Neural progenitor cell (in vitro differentiated cells): ENCODE results near the gene SCFD2. TPM values are rescaled to one million over a fixed set of nuclear protein-coding genes. Genes with fewer than 3 reads are reported as not detected.
"Not testable (repeated sequence)": the region's sequence is repeated elsewhere in the genome, so short reads cannot be mapped to it uniquely, and the experiment has no call there.

Experiments
- DNase-seq: peaks from one replicate; pipeline ENCODE4 v3.0.0-alpha.2; 2016; ENCODE audit warnings: low spot score
- H2AFZ ChIP-seq: fragments of 200-600 bp; sonication (generic); replicated peaks from 2 replicates; pipeline ENCODE4 v1.6.1; 2016; ENCODE audit warnings: antibody characterized with exemption
- H3F3A ChIP-seq: fragments of 200-600 bp; sonication (generic); 2 replicates; pipeline ENCODE4 v1.6.1; 2016; ENCODE audit warnings: antibody characterized with exemption, low read depth
- H3K27ac ChIP-seq: fragments of 200-600 bp; sonication (generic); 2 replicates; pipeline ENCODE4 v1.5.1; 2016; ENCODE audit warnings: mild to moderate bottlenecking
- H3K27me3 ChIP-seq: fragments of 200-600 bp; sonication (generic); 2 replicates; pipeline ENCODE4 v1.6.1; 2016; ENCODE audit warnings: mild to moderate bottlenecking, moderate library complexity
- H3K36me3 ChIP-seq: fragments of 200-600 bp; sonication (generic); 2 replicates; pipeline ENCODE4 v1.5.1; 2016
- H3K4me1 ChIP-seq: fragments of 200-600 bp; sonication (generic); 2 replicates; pipeline ENCODE4 v1.6.1; 2016; ENCODE audit warnings: mixed run types
- H3K4me2 ChIP-seq: fragments of 200-600 bp; sonication (generic); 2 replicates; pipeline ENCODE4 v1.6.1; 2016
- H3K4me3 ChIP-seq: fragments of 200-600 bp; sonication (generic); 2 replicates; pipeline ENCODE4 v1.5.1; 2016
- H3K79me2 ChIP-seq: fragments of 200-600 bp; sonication (generic); 2 replicates; pipeline ENCODE4 v1.6.1; 2016; ENCODE audit warnings: low read depth
- H3K9ac ChIP-seq: fragments of 200-600 bp; sonication (generic); 2 replicates; pipeline ENCODE4 v1.6.1; 2016
- H3K9me3 ChIP-seq: fragments of 200-600 bp; sonication (generic); 2 replicates; pipeline ENCODE4 v1.5.1; 2016; ENCODE audit warnings: low read depth
- H4K20me1 ChIP-seq: fragments of 200-600 bp; sonication (generic); 2 replicates; pipeline ENCODE4 v1.6.1; 2016; ENCODE audit warnings: low read depth
- H3K27ac Mint-ChIP-seq: 3 replicates; pipeline ENCODE4 v1.8.0; 2021; ENCODE audit warnings: mixed read lengths
- H3K27me3 Mint-ChIP-seq: 2 replicates; pipeline ENCODE4 v1.8.0; 2022; ENCODE audit warnings: low read depth, mild to moderate bottlenecking, inconsistent platforms, moderate library complexity, mixed read lengths; ENCODE audit not compliant: insufficient read depth
- H3K36me3 Mint-ChIP-seq: 3 replicates; pipeline ENCODE4 v1.8.0; 2021; ENCODE audit warnings: mixed read lengths
- H3K4me1 Mint-ChIP-seq: 3 replicates; pipeline ENCODE4 v1.8.0; 2021; ENCODE audit warnings: mixed read lengths
- H3K4me3 Mint-ChIP-seq: 3 replicates; pipeline ENCODE4 v1.8.0; 2021; ENCODE audit warnings: mild to moderate bottlenecking, moderate library complexity, mixed read lengths
- H3K9me3 Mint-ChIP-seq: 3 replicates; pipeline ENCODE4 v1.8.0; 2020; ENCODE audit warnings: mixed read lengths
- EZH2 ChIP-seq: fragments of 200-600 bp; sonication (generic); IDR thresholded peaks from 2 replicates; pipeline ENCODE4 v1.6.1; 2017; ENCODE audit warnings: antibody characterized with exemption, mild to moderate bottlenecking, moderate library complexity
- EZH2phosphoT487 ChIP-seq: fragments of 200-600 bp; sonication (generic); IDR thresholded peaks from 2 replicates; pipeline ENCODE4 v1.6.1; 2017; ENCODE audit warnings: antibody characterized with exemption
- total RNA-seq: library from RNA; depleted of rRNA; stranded (reverse); fragments of >200 nt; gene quantifications from 2 replicates; pipeline ENCODE4 v1.2.3, GENCODE V29; 2015; ENCODE audit warnings: low replicate concordance
- TF ChIP-seq, protein P1 (sequence below): fragments of 200-600 bp; sonication (generic); IDR thresholded peaks from 2 replicates; pipeline ENCODE4 v1.5.1; 2017; ENCODE audit warnings: antibody characterized with exemption, mild to moderate bottlenecking

Gene SCFD2
- total RNA-seq, 1 donor from 2014 or later: 4.8 TPM

DNA sequence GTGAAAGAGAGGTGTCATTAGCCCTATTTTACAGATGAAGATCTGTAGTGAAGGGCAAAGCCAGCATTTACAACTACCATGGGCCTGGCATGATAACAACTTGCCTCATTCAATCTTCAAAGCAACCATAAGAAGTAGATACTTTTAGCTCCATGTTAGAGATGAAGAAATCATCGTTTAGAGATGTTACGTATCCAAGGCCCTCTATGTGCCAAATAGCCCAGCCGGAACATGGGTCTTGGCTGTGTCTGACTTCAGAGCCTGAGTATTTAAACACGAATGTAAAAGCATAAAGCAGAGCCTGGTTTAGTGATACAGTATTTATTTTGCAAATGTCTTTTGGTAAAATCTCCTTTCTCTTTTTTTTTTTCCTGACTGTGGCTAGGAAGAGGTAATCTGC lies 306.6 kb downstream of the SCFD2 start:
- Histone ChIP-seq H2AFZ (no peak overlapping the region), H3F3A (no peaks in the 10 kb centered on the region), H3K79me2 (no peaks in the 10 kb centered on the region), H3K27me3 (no peaks in the 10 kb centered on the region), H3K9ac (no peak overlapping the region), H4K20me1 (no peaks in the 10 kb centered on the region), H3K4me3 (no peak overlapping the region), H3K27ac (no peak overlapping the region), H3K4me1 (no peaks in the 10 kb centered on the region), H3K9me3 (no peaks in the 10 kb centered on the region), H3K4me2 (no peak overlapping the region), H3K36me3 (no peaks in the 10 kb centered on the region)
- no peak for DNase-seq
- no peak overlapping the region for H3K4me3 Mint-ChIP-seq
- no peaks in the 10 kb centered on the region for H3K4me1 Mint-ChIP-seq
- no peaks in the 10 kb centered on the region for H3K27me3 Mint-ChIP-seq
- H3K27ac Mint-ChIP-seq: no peak overlapping the region
- no peaks in the 10 kb centered on the region for H3K36me3 Mint-ChIP-seq
- no peak for TF ChIP-seq EZH2
- TF ChIP-seq, protein P1, sequence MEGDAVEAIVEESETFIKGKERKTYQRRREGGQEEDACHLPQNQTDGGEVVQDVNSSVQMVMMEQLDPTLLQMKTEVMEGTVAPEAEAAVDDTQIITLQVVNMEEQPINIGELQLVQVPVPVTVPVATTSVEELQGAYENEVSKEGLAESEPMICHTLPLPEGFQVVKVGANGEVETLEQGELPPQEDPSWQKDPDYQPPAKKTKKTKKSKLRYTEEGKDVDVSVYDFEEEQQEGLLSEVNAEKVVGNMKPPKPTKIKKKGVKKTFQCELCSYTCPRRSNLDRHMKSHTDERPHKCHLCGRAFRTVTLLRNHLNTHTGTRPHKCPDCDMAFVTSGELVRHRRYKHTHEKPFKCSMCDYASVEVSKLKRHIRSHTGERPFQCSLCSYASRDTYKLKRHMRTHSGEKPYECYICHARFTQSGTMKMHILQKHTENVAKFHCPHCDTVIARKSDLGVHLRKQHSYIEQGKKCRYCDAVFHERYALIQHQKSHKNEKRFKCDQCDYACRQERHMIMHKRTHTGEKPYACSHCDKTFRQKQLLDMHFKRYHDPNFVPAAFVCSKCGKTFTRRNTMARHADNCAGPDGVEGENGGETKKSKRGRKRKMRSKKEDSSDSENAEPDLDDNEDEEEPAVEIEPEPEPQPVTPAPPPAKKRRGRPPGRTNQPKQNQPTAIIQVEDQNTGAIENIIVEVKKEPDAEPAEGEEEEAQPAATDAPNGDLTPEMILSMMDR: no peak
- no peak for TF ChIP-seq EZH2phosphoT487
- H3K9me3 Mint-ChIP-seq: no peaks in the 10 kb centered on the region

DNA sequence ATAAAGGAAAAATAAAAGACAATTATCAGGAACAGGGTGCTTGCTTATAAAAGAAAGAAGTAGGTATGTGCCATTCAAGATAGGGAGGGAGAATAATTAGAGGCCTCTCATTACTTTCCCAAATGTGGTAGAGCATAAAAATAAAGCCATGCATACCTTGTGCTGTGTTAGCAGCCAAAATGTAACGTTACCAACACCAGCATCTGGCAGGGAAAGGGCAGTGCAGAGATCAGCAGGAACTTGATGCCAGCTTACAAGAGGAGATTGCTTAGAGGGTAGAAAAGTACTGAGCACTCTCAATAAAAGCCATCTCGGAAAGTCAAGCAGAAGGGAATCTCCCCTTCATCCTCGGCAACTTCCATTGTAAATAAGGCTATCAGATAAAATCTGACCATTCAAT lies 308.2 kb downstream of the SCFD2 start:
- no peaks in the 10 kb centered on the region for H3K27me3 ChIP-seq
- no peaks in the 10 kb centered on the region for H3K36me3 Mint-ChIP-seq
- H2AFZ ChIP-seq: no peak overlapping the region

GRCh38 chr4:53057108-53057507 lies 308.8 kb downstream of the SCFD2 start:
- not testable (repeated sequence) for H2AFZ ChIP-seq, H3K36me3 Mint-ChIP-seq, H3K4me1 Mint-ChIP-seq, H4K20me1 ChIP-seq, H3K27ac ChIP-seq, H3K9me3 Mint-ChIP-seq, DNase-seq, H3K27me3 ChIP-seq, H3K4me2 ChIP-seq, H3K79me2 ChIP-seq, H3K4me3 ChIP-seq, H3K36me3 ChIP-seq, H3K9me3 ChIP-seq, H3K27me3 Mint-ChIP-seq, H3K4me1 ChIP-seq, H3K9ac ChIP-seq, H3K27ac Mint-ChIP-seq, H3F3A ChIP-seq, H3K4me3 Mint-ChIP-seq

More for the DNA sequence above, 308.2 kb downstream of the SCFD2 start:
- Mint-ChIP-seq H3K4me3 (no peak overlapping the region), H3K27me3 (no peaks in the 10 kb centered on the region), H3K4me1 (no peaks in the 10 kb centered on the region), H3K27ac (no peak overlapping the region), H3K9me3 (no peaks in the 10 kb centered on the region)
- H3K36me3 ChIP-seq: no peaks in the 10 kb centered on the region
- no peak overlapping the region for H3K4me3 ChIP-seq
- H3F3A ChIP-seq: no peaks in the 10 kb centered on the region
- no peaks in the 10 kb centered on the region for H3K4me1 ChIP-seq
- no peak overlapping the region for H3K4me2 ChIP-seq
- H3K9ac ChIP-seq: no peak overlapping the region
- TF ChIP-seq EZH2: no peak
- TF ChIP-seq EZH2phosphoT487: no peak
- TF ChIP-seq, protein P1: no peak
- no peaks in the 10 kb centered on the region for H3K9me3 ChIP-seq
- H3K27ac ChIP-seq: no peak overlapping the region
- no peaks in the 10 kb centered on the region for H4K20me1 ChIP-seq
- H3K79me2 ChIP-seq: no peaks in the 10 kb centered on the region
- DNase-seq: no peak

DNA sequence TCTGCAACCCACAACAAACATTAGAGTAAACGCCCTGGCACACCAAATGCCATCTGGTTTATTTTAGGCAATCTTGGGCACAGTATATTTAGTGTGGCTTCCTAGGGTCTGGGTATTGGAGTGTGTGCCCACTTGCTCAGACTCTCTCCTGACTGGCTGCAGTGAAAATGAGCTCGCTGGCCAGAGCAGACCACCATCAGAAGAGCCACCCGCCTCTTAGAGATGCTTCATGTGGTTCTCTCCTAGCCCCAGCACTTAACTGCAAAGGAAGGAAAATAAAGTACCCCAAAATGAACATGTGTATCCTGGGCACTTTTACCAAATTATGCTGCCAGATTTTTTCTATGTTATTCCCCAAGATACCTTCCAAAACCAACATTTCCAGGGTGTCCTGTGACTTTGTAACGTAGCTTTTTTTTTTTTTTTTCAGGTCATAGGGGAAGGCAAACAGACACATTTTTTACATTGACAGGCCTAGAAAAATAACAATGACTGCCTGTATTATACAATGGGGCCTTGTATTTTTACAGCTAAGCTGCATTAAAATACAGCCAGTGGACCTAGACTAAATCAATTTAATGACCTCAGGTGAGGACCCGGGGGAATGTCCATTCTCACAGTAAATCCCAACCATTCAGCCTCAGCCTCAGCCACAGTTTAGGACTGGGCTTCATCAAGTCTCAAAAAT lies 310.0 kb downstream of the SCFD2 start:
- Histone ChIP-seq H2AFZ (no peak overlapping the region), H3K36me3 (no peaks in the 10 kb centered on the region), H3F3A (no peaks in the 10 kb centered on the region), H3K27ac (no peak overlapping the region), H3K4me1 (no peaks in the 10 kb centered on the region), H3K9ac (no peak overlapping the region), H3K27me3 (no peaks in the 10 kb centered on the region), H4K20me1 (no peaks in the 10 kb centered on the region), H3K4me2 (no peak overlapping the region), H3K79me2 (no peaks in the 10 kb centered on the region), H3K4me3 (no peak overlapping the region), H3K9me3 (no peaks in the 10 kb centered on the region)
- Mint-ChIP-seq H3K4me3 (no peak overlapping the region), H3K36me3 (no peaks in the 10 kb centered on the region), H3K9me3 (no peaks in the 10 kb centered on the region), H3K4me1 (no peaks in the 10 kb centered on the region), H3K27me3 (no peaks in the 10 kb centered on the region), H3K27ac (no peak overlapping the region)
- no peak for DNase-seq
- no peak for TF ChIP-seq EZH2phosphoT487
- TF ChIP-seq, protein P1: no peak
- TF ChIP-seq EZH2: no peak
